OCI-LY7 (cell line): Measurements from ENCODE around the gene SMYD3. TPM values are rescaled to one million over a fixed set of nuclear protein-coding genes. Genes with fewer than 3 reads are reported as not detected.

Source experiments
- BruUV-seq: library from RNA; stranded (reverse); fragments of 400-500 nt; replicated peaks from 2 replicates; lab custom pipeline; 2021; lab: Mats Ljungman, UMichigan
- CTCF ChIA-PET: fragments of 300-600 bp; sonication (Branson Sonifier 250); formaldehyde crosslinking; loops from one replicate; lab custom pipeline; 2022; ENCODE audit warnings: antibody characterized with exemption; ENCODE audit not compliant: unreplicated experiment; lab: Charles Lee
- POLR2A ChIA-PET: fragments of 300-600 bp; sonication (Branson Sonifier 250); formaldehyde crosslinking; loops from one replicate; lab custom pipeline; 2022; ENCODE audit warnings: antibody characterized with exemption; lab: Charles Lee
- DNase-seq: peaks from one replicate; pipeline ENCODE4 v3.0.0-alpha.2; 2015; ENCODE audit warnings: low spot score
- H2AFZ ChIP-seq: fragments of 200-600 bp; sonication (generic), shearing (Covaris generic); 2 replicates; pipeline ENCODE4 v1.6.1; 2014; ENCODE audit warnings: mild to moderate bottlenecking, antibody characterized with exemption, low read length, moderate library complexity
- H3K27ac ChIP-seq: fragments of 200-600 bp; sonication (generic); 2 replicates; pipeline ENCODE4 v1.5.1; 2014; ENCODE audit warnings: mixed run types, low read depth, mild to moderate bottlenecking, moderate library complexity, low read length, inconsistent platforms; ENCODE audit not compliant: poor library complexity, severe bottlenecking
- H3K36me3 ChIP-seq: fragments of 200-600 bp; sonication (generic); 2 replicates; pipeline ENCODE4 v1.6.1; 2014; ENCODE audit warnings: mild to moderate bottlenecking, antibody characterized with exemption, low read length, moderate library complexity, mixed read lengths; ENCODE audit not compliant: insufficient read depth
- H3K4me1 ChIP-seq: fragments of 200-600 bp; sonication (generic); 2 replicates; pipeline ENCODE4 v1.5.1; 2014; ENCODE audit warnings: mild to moderate bottlenecking, low read length; ENCODE audit not compliant: insufficient read depth, poor library complexity, severe bottlenecking
- H3K4me2 ChIP-seq: fragments of 200-600 bp; sonication (generic); 2 replicates; pipeline ENCODE4 v1.6.1; 2014; ENCODE audit warnings: mild to moderate bottlenecking, low read length
- H3K4me3 ChIP-seq: fragments of 200-600 bp; sonication (generic); 2 replicates; pipeline ENCODE4 v1.5.1; 2014; ENCODE audit warnings: mild to moderate bottlenecking, low read depth, low read length; ENCODE audit not compliant: poor library complexity, severe bottlenecking
- H3K79me2 ChIP-seq: fragments of 200-600 bp; sonication (generic); 2 replicates; pipeline ENCODE4 v1.6.1; 2016; ENCODE audit warnings: low read depth, mild to moderate bottlenecking, low read length, moderate library complexity, mixed read lengths; ENCODE audit not compliant: insufficient read depth
- H3K9me2 ChIP-seq: fragments of 200-600 bp; sonication (generic); 2 replicates; pipeline ENCODE4 v1.6.1; 2016; ENCODE audit warnings: mild to moderate bottlenecking, low read length, mixed read lengths; ENCODE audit not compliant: insufficient read depth
- H3K9me3 ChIP-seq: fragments of 200-600 bp; sonication (generic); 2 replicates; pipeline ENCODE4 v1.6.1; 2014; ENCODE audit warnings: mild to moderate bottlenecking, mixed run types, low read length, mixed read lengths
- H4K20me1 ChIP-seq: fragments of 200-600 bp; sonication (generic); 2 replicates; pipeline ENCODE4 v1.6.1; 2014; ENCODE audit warnings: mild to moderate bottlenecking, antibody characterized with exemption, low read length, moderate library complexity, mixed read lengths; ENCODE audit not compliant: insufficient read depth
- CTCF ChIP-seq: fragments of 200-600 bp; sonication (generic); conservative IDR thresholded peaks from 2 replicates; pipeline ENCODE4 v1.5.1; 2014; ENCODE audit warnings: mild to moderate bottlenecking, antibody characterized with exemption, low read length, moderate library complexity, mixed read lengths
- EZH2phosphoT487 ChIP-seq: fragments of 200-600 bp; sonication (generic); IDR thresholded peaks from 2 replicates; pipeline ENCODE4 v1.6.1; 2018; ENCODE audit warnings: low read depth, borderline replicate concordance, mild to moderate bottlenecking, mixed run types, antibody characterized with exemption, low read length, moderate library complexity, mixed read lengths
- intact Hi-C: fragments of 100-400 bp; cut with micrococcal nuclease; formaldehyde crosslinking; loops from one replicate; pipeline ENCODE4 v1.10.0; 2022; ENCODE audit not compliant: unreplicated experiment
- total RNA-seq, 2 experiments: library from RNA; depleted of rRNA in 1 of 2; stranded (reverse); fragments of >200 nt in 1 of 2; shearing (Covaris generic) in 1 of 2; gene quantifications; 2 replicates each; pipeline ENCODE4 v1.2.3, GENCODE V29; 2014 to 2022

SMYD3 gene
- total RNA-seq, 2 experiments from 2014 or later: 28.9 to 34.5 TPM

- no peak for TF ChIP-seq CTCF
- no peak for TF ChIP-seq EZH2phosphoT487
- Histone ChIP-seq H2AFZ (no peak overlapping the region), H3K4me3 (no peak overlapping the region), H3K79me2 (no peaks in the 10 kb centered on the region), H3K36me3 (no peaks in the 10 kb centered on the region), H3K9me3 (no peaks in the 10 kb centered on the region), H4K20me1 (no peaks in the 10 kb centered on the region), H3K4me1 (no peaks in the 10 kb centered on the region), H3K27ac (no peak overlapping the region), H3K4me2 (no peak overlapping the region), H3K9me2 (no peaks in the 10 kb centered on the region)
- CTCF ChIA-PET: no interaction called here
- POLR2A ChIA-PET: interaction anchor here (0.7 kb wide), 1 partner anchor 49 kb away, joined by 3 read pairs; no protein-coding TSS in a partner anchor
- BruUV-seq: no TSS peak
- intact Hi-C loops: no loop called here
- DNase-seq: no peak
Observed at GRCh38 chr1:245718951-245719350, 788.1 kb downstream of the SMYD3 start.

DNA sequence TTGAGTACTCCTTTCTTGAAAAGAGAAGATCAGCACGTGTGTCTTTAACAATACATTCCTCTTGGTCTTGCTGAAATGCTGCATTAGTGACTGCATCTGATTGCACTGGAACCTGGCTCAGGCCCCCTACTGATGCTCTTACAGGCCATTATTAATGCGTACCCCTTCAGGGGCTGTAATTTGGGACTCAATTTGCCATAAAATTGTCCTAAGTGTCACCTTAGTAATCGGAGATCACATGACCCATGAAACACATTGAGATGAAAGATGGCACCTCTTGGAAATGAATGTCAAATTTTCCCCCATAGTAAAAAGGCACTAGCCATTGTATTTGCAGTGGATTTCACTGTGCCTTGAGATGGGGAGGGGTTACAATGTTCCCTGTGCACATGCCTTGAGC is 789.0 kb downstream of the SMYD3 start:
- Histone ChIP-seq H3K36me3 (no peaks in the 10 kb centered on the region), H3K9me2 (no peaks in the 10 kb centered on the region), H2AFZ (no peak overlapping the region), H3K4me3 (no peak overlapping the region), H3K4me2 (no peak overlapping the region), H3K4me1 (no peaks in the 10 kb centered on the region), H3K9me3 (no peaks in the 10 kb centered on the region), H3K27ac (no peak overlapping the region), H4K20me1 (no peaks in the 10 kb centered on the region), H3K79me2 (no peaks in the 10 kb centered on the region)
- TF ChIP-seq CTCF: no peak
- no peak for TF ChIP-seq EZH2phosphoT487
- intact Hi-C loops: no loop called here
- ChIA-PET CTCF (no interaction called here), POLR2A (no interaction called here)
- no peak for DNase-seq
- no TSS peak for BruUV-seq

- Histone ChIP-seq H3K27ac (no peak overlapping the region), H3K79me2 (no peaks in the 10 kb centered on the region), H3K9me2 (no peaks in the 10 kb centered on the region), H2AFZ (no peak overlapping the region), H4K20me1 (no peaks in the 10 kb centered on the region), H3K4me2 (no peak overlapping the region), H3K9me3 (no peaks in the 10 kb centered on the region), H3K4me3 (no peak overlapping the region), H3K36me3 (no peaks in the 10 kb centered on the region), H3K4me1 (no peaks in the 10 kb centered on the region)
- CTCF ChIA-PET: no interaction called here
- intact Hi-C loops: no loop called here
- no peak for DNase-seq
- TF ChIP-seq EZH2phosphoT487 (no peak), CTCF (no peak)
- POLR2A ChIA-PET: interaction anchor here (0.6 kb wide), 1 partner anchor 631 kb away, joined by 3 read pairs; no protein-coding TSS in a partner anchor
- no TSS peak for BruUV-seq
Observed at GRCh38 chr1:245717611-245718010, 789.5 kb downstream of the SMYD3 start.
